Testis (tissue), 2 donors: ENCODE data around the gene CLPTM1L.

Experiments
- CTCF ChIP-seq, 3 experiments: fragments of 450-650 bp in 2 of 3; fragments of 200-600 bp in 1 of 3; sonication (generic) in 1 of 3; IDR thresholded peaks; one replicate each; pipeline ENCODE4 v1.5.1; 2016 to 2019; ENCODE audit warnings: antibody characterized with exemption in 3 of 3, mild to moderate bottlenecking in 2 of 3, moderate library complexity in 1 of 3
- POLR2A ChIP-seq: fragments of 450-650 bp; IDR thresholded peaks from one replicate; pipeline ENCODE4 v1.6.1; 2017; ENCODE audit warnings: antibody characterized with exemption, mild to moderate bottlenecking, moderate library complexity

- TF ChIP-seq CTCF (IDR thresholded peaks at IDR 0.05) (no peak), POLR2A (no peak)
Measured at GRCh38 chr5:1323803-1324173, 21.1 kb downstream of the CLPTM1L start.
